H1 (cell line): Measurements from ENCODE around the gene ZC3H6. TPM values are rescaled to one million over a fixed set of nuclear protein-coding genes. Genes with fewer than 3 reads are reported as not detected.

ENCODE experiments used
- CTCF ChIA-PET: fragments of 300-600 bp; sonication (Branson Sonifier 250); formaldehyde crosslinking; loops from one replicate; lab custom pipeline; 2021; ENCODE audit not compliant: partially characterized antibody; lab: Charles Lee
- POLR2A ChIA-PET: fragments of 300-600 bp; sonication (Branson Sonifier 250); formaldehyde crosslinking; loops from one replicate; lab custom pipeline; 2021; ENCODE audit warnings: inconsistent platforms; ENCODE audit not compliant: partially characterized antibody; lab: Charles Lee
- DNase-seq, 2 experiments: peaks; one replicate each; pipeline versions ENCODE4 v3.0.0 to v3.0.0-alpha.2; 2010 to 2022; ENCODE audit warnings: low spot score in 2 of 2, low read depth in 1 of 2, mixed read lengths in 1 of 2
- FAIRE-seq: peaks from 2 replicates; lab custom pipeline; 2011; peaks lifted over from hg19 to GRCh38; lab: Jason Lieb, UNC
- H2AFZ ChIP-seq: 2 replicates; pipeline ENCODE4 v1.8.1; 2012; ENCODE audit warnings: low read length, inconsistent platforms
- H2AK5ac ChIP-seq: 2 replicates; pipeline ENCODE4 v1.6.1; 2013; ENCODE audit warnings: low read depth, low read length
- H2BK120ac ChIP-seq: replicated peaks from 2 replicates; pipeline ENCODE3; 2013; ENCODE audit warnings: low read depth, low read length, inconsistent platforms
- H2BK12ac ChIP-seq: 2 replicates; pipeline ENCODE4 v1.6.1; 2013; ENCODE audit warnings: low read depth, low read length
- H2BK15ac ChIP-seq: 2 replicates; pipeline ENCODE4 v1.6.1; 2013; ENCODE audit warnings: low read length
- H2BK20ac ChIP-seq: 2 replicates; pipeline ENCODE4 v1.6.1; 2013; ENCODE audit warnings: low read length
- H2BK5ac ChIP-seq: 2 replicates; pipeline ENCODE4 v1.6.1; 2013; ENCODE audit warnings: low read depth, low read length
- H3K14ac ChIP-seq: 2 replicates; pipeline ENCODE4 v1.6.1; 2013; ENCODE audit warnings: inconsistent platforms; ENCODE audit not compliant: insufficient read length
- H3K18ac ChIP-seq: 2 replicates; pipeline ENCODE4 v1.6.1; 2013; ENCODE audit warnings: low read length; ENCODE audit errors: extremely low read depth
- H3K23ac ChIP-seq: 2 replicates; pipeline ENCODE4 v1.6.1; 2013; ENCODE audit warnings: inconsistent platforms; ENCODE audit not compliant: insufficient read length
- H3K23me2 ChIP-seq: 2 replicates; pipeline ENCODE4 v1.6.1; 2013; ENCODE audit warnings: low read depth, low read length
- H3K27ac ChIP-seq: 2 replicates; pipeline ENCODE4 v1.6.1; 2011; ENCODE audit warnings: low read depth, low read length, inconsistent platforms
- H3K27me3 ChIP-seq, 4 experiments: replicated peaks in 1 of 4; 1 replicate in 1 of 4; 2 replicates in 3 of 4; pipeline versions ENCODE4 v1.6.1 to v1.8.1; 2011 to 2013; ENCODE audit warnings: low read length in 3 of 4, mild to moderate bottlenecking in 3 of 4, inconsistent platforms in 2 of 4, mixed read lengths in 2 of 4, moderate library complexity in 1 of 4; ENCODE audit not compliant: control insufficient read depth in 3 of 4, insufficient read depth in 3 of 4; ENCODE audit errors: extremely low read depth in 1 of 4
- H3K36me3 ChIP-seq, 4 experiments: 2 replicates each; pipeline versions ENCODE4 v1.6.1 to v1.8.1; 2011 to 2013; ENCODE audit warnings: mild to moderate bottlenecking in 4 of 4, low read length in 3 of 4, moderate library complexity in 2 of 4, control low read depth in 1 of 4, inconsistent platforms in 1 of 4; ENCODE audit not compliant: insufficient read depth in 4 of 4, control insufficient read depth in 2 of 4
- H3K4ac ChIP-seq: replicated peaks from 2 replicates; pipeline ENCODE3; 2013; ENCODE audit warnings: low read length, low read depth, mixed read lengths, inconsistent platforms; ENCODE audit not compliant: insufficient read length
- H3K4me1 ChIP-seq, 4 experiments: replicated peaks in 1 of 4; 1 replicate in 1 of 4; 2 replicates in 3 of 4; pipeline versions ENCODE4 v1.6.1 to v1.8.1; 2011 to 2013; ENCODE audit warnings: low read length in 3 of 4, inconsistent platforms in 2 of 4, mixed read lengths in 1 of 4; ENCODE audit not compliant: insufficient read depth in 4 of 4, control insufficient read depth in 3 of 4
- H3K4me2 ChIP-seq, 2 experiments: 2 replicates each; pipeline versions ENCODE4 v1.6.1 to v1.8.1; 2011 to 2013; ENCODE audit warnings: low read depth in 2 of 2, low read length in 2 of 2, control low read depth in 1 of 2, inconsistent platforms in 1 of 2, mild to moderate bottlenecking in 1 of 2; ENCODE audit not compliant: insufficient read depth in 1 of 2
- H3K4me3 ChIP-seq, 4 experiments: fragments of 200-600, 300-600 bp in 1 of 4; sonication (generic), shearing (Covaris generic), sonication (Bioruptor Twin) in 1 of 4; 2 replicates each; pipeline versions ENCODE4 v1.5.1 to v1.8.1; 2011 to 2016; ENCODE audit warnings: low read length in 4 of 4, low read depth in 3 of 4, control low read depth in 2 of 4, inconsistent platforms in 2 of 4, mild to moderate bottlenecking in 2 of 4, mixed read lengths in 1 of 4, moderate library complexity in 1 of 4; ENCODE audit not compliant: insufficient read depth in 2 of 4; ENCODE audit errors: extremely low read depth in 1 of 4
- H3K56ac ChIP-seq: replicated peaks from 2 replicates; pipeline ENCODE3; 2013; ENCODE audit warnings: low read depth, mild to moderate bottlenecking, mixed read lengths, low read length, inconsistent platforms; ENCODE audit not compliant: insufficient read length
- H3K79me1 ChIP-seq: 2 replicates; pipeline ENCODE4 v1.6.1; 2013; ENCODE audit warnings: low read depth, low read length, control low read depth
- H3K79me2 ChIP-seq, 2 experiments: 2 replicates each; pipeline versions ENCODE4 v1.6.1 to v1.8.1; 2012 to 2013; ENCODE audit warnings: low read length in 2 of 2, mild to moderate bottlenecking in 2 of 2, inconsistent platforms in 1 of 2; ENCODE audit not compliant: insufficient read depth in 2 of 2, control insufficient read depth in 1 of 2
- H3K9ac ChIP-seq, 4 experiments: replicated peaks in 1 of 4; 1 replicate in 1 of 4; 2 replicates in 3 of 4; pipeline versions ENCODE4 v1.6.1 to v1.8.1; 2011 to 2013; ENCODE audit warnings: low read depth in 3 of 4, low read length in 3 of 4, control low read depth in 2 of 4, mild to moderate bottlenecking in 2 of 4, moderate library complexity in 2 of 4, inconsistent platforms in 1 of 4; ENCODE audit errors: extremely low read depth in 1 of 4
- H3K9me3 ChIP-seq, 2 experiments: 2 replicates each; pipeline versions ENCODE4 v1.6.1 to v1.8.1; 2012 to 2013; ENCODE audit warnings: mild to moderate bottlenecking in 2 of 2, moderate library complexity in 2 of 2, control low read depth in 1 of 2, inconsistent platforms in 1 of 2, low read depth in 1 of 2, low read length in 1 of 2, mixed read lengths in 1 of 2; ENCODE audit not compliant: insufficient read depth in 2 of 2
- H4K20me1 ChIP-seq, 2 experiments: replicated peaks in 1 of 2; 2 replicates each; pipeline versions ENCODE3 to v1.8.1; 2011 to 2013; ENCODE audit warnings: inconsistent platforms in 2 of 2, low read length in 2 of 2, mild to moderate bottlenecking in 1 of 2; ENCODE audit not compliant: insufficient read depth in 2 of 2, control insufficient read depth in 1 of 2
- H4K5ac ChIP-seq: 2 replicates; pipeline ENCODE4 v1.6.1; 2013; ENCODE audit warnings: low read length, low read depth, mixed read lengths, inconsistent platforms; ENCODE audit not compliant: insufficient read length
- H4K8ac ChIP-seq: 2 replicates; pipeline ENCODE4 v1.8.0; 2013; ENCODE audit warnings: mild to moderate bottlenecking, moderate library complexity, low read length, inconsistent platforms; ENCODE audit not compliant: insufficient read depth; ENCODE audit errors: extremely low read depth
- H4K91ac ChIP-seq: replicated peaks from 2 replicates; pipeline ENCODE3; 2013; ENCODE audit warnings: low read length, mixed read lengths, inconsistent platforms; ENCODE audit not compliant: insufficient read length
- RNF2 ChIP-seq: fragments of 200-900, 300-1000 bp; sonication (generic); IDR thresholded peaks from 2 replicates; pipeline ENCODE4 v1.7.1; 2016; ENCODE audit warnings: borderline replicate concordance, low read depth, mild to moderate bottlenecking, antibody characterized with exemption, low read length; ENCODE audit not compliant: poor library complexity, severe bottlenecking; ENCODE audit errors: missing control alignments
- whole genome bisulfite sequencing, 2 experiments: shearing (Covaris generic) in 1 of 2; methylation state at CpG; one replicate each; pipeline versions ENCODE4 v1.1.6 to v1.1.7; 2013 to 2015; ENCODE audit warnings: low lambda C conversion rate in 2 of 2, mixed read lengths in 2 of 2, inconsistent platforms in 1 of 2, low coverage in 1 of 2, missing lambda C conversion rate in 1 of 2; ENCODE audit not compliant: insufficient replicate concordance in 2 of 2, insufficient coverage in 1 of 2, insufficient read length in 1 of 2; ENCODE audit errors: extremely low coverage in 1 of 2, missing lambda C conversion rate in 1 of 2; 5-methylcytosine and 5-hydroxymethylcytosine counted together
- polyA plus RNA-seq, 7 experiments: library from polyadenylated mRNA; depleted of rRNA in 3 of 7; stranded (reverse) in 5 of 7; unstranded in 2 of 7; fragments of >200 nt in 5 of 7; fragments of 200-250 nt in 2 of 7; gene quantifications; 1 replicate in 5 of 7; 2 replicates in 1 of 7; 4 replicates in 1 of 7; pipeline versions ENCODE4 v1.2.1 to v1.2.3, GENCODE V29; 2011 to 2013; ENCODE audit warnings: missing spikeins in 2 of 7, mixed read lengths in 2 of 7
- total RNA-seq: library from RNA; stranded (reverse); fragmentation: NEBNext Ultra II Directional; extraction: Animal tissue kit (Norgen Biotek cat#: 25700); gene quantifications from 2 replicates; pipeline ENCODE4 v1.2.1, GENCODE V29; 2021

ZC3H6 gene
- total and polyA plus RNA-seq, 2 of the 8 experiments (the other 6 are each of a cell fraction or from before 2014, with no cell fraction given): 1.4 to 6.9 TPM

DNA sequence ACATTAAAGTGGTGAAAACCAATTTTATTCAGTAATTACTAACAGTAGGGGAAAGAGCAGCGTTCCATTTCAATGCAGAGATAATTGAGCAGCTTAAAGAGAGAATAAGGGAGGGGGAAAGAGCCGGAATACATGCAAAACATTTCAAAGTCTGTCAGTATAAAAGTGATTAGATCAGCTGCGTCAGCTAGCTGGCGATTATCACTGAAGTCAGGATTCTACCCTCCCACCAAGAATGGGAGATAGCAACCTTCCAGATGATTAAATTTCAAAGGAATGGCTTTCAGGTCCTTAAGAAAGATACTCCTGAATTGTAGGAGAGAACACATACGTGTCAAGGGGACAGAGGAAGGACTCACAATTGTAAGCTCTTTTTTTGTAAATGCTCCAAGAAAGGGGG lies 2.7 kb upstream of the ZC3H6 start:
- no peaks in the 10 kb centered on the region for H3K9me3 ChIP-seq
- no peak overlapping the region for H2AFZ ChIP-seq
- WGBS, 2 experiments: 85% methylated on average over 5 of the region's 5 CpGs; no CpG with 5 or more reads in 1 of the 2 experiments
- H3K79me2 ChIP-seq: peaks cover 0 to 3% of the 10 kb centered on the region in 2 experiments; a peak in 1 of 4 replicates
- no peak overlapping the region for H3K18ac ChIP-seq
- no peak for FAIRE-seq
- no peak overlapping the region for H2BK15ac ChIP-seq
- H4K91ac ChIP-seq: no peak overlapping the region
- H2BK12ac ChIP-seq: no peak overlapping the region
- H3K23me2 ChIP-seq: peaks cover 5% of the 10 kb centered on the region; the same call in 1 of the 2 replicates
- no peak overlapping the region for H2BK5ac ChIP-seq
- no peak overlapping the region for H3K4me2 ChIP-seq
- no peak overlapping the region for H2BK20ac ChIP-seq
- TF ChIP-seq RNF2: no peak
- no peak overlapping the region for H3K14ac ChIP-seq
- POLR2A ChIA-PET: interaction anchor here (2.7 to 3.0 kb wide), 2 partner anchors 13 to 17 kb away, joined by 9 to 16 read pairs; partner anchors contain the start of gene ZC3H8
- H3K9ac ChIP-seq: no peak overlapping the region
- no peaks in the 10 kb centered on the region for H3K79me1 ChIP-seq
- no peak overlapping the region for H3K4me3 ChIP-seq
- no peak overlapping the region for H3K23ac ChIP-seq
- H4K5ac ChIP-seq: no peak overlapping the region
- peaks cover 0 to 3% (median 0%) of the 10 kb centered on the region in 4 experiments; a peak in 1 of 7 replicates for H3K4me1 ChIP-seq
- no peak overlapping the region for H3K4ac ChIP-seq
- CTCF ChIA-PET: interaction anchor here (2.2 kb wide), 1 partner anchor 14 kb away, joined by 12 read pairs; no protein-coding TSS in a partner anchor
- no peak overlapping the region for H3K56ac ChIP-seq
- no peaks in the 10 kb centered on the region for H4K20me1 ChIP-seq
- no peak overlapping the region for H3K27ac ChIP-seq
- no peak for DNase-seq
- no peak overlapping the region for H2BK120ac ChIP-seq
- no peaks in the 10 kb centered on the region for H3K27me3 ChIP-seq
- no peaks in the 10 kb centered on the region for H3K36me3 ChIP-seq
- H4K8ac ChIP-seq: no peak overlapping the region
- no peak overlapping the region for H2AK5ac ChIP-seq
